HepG2 (cell line): Measurements from ENCODE around the gene CASTOR1. TPM values are rescaled to one million over a fixed set of nuclear protein-coding genes. Genes with fewer than 3 reads are reported as not detected.

ENCODE experiments used
- BRCA1 ChIP-seq: sonication (generic); formaldehyde crosslinking; IDR thresholded peaks from 2 replicates; pipeline ENCODE4 v1.4.0; 2020; ENCODE audit warnings: missing genetic modification reagents
- MTF1 ChIP-seq: sonication (generic); formaldehyde crosslinking; IDR thresholded peaks from 2 replicates; pipeline ENCODE4 v1.5.0; 2020; ENCODE audit warnings: missing genetic modification reagents
- TEAD3 ChIP-seq: optimal IDR thresholded peaks from 2 replicates; pipeline ENCODE3; 2016; ENCODE audit warnings: borderline replicate concordance
- XRCC5 ChIP-seq: fragments of 200-400 bp; formaldehyde crosslinking; optimal IDR thresholded peaks from 2 replicates; pipeline ENCODE3; 2017; ENCODE audit warnings: mild to moderate bottlenecking, low read length
- ZFY ChIP-seq: sonication (generic); formaldehyde crosslinking; IDR thresholded peaks from 2 replicates; pipeline ENCODE4 v1.4.0; 2020; ENCODE audit warnings: missing genetic modification reagents
- ZKSCAN5 ChIP-seq: sonication (generic); formaldehyde crosslinking; IDR thresholded peaks from 2 replicates; pipeline ENCODE4 v1.5.1; 2020; ENCODE audit warnings: mild to moderate bottlenecking, missing genetic modification reagents
- ZNF101 ChIP-seq: sonication (generic); formaldehyde crosslinking; IDR thresholded peaks from 2 replicates; pipeline ENCODE4 v1.4.0; 2020; ENCODE audit warnings: mild to moderate bottlenecking, low read depth, missing genetic modification reagents, borderline replicate concordance
- ZNF792 ChIP-seq: IDR thresholded peaks from 2 replicates; pipeline ENCODE4 v1.6.1; 2016
- ZNF879 ChIP-seq: sonication (generic); formaldehyde crosslinking; IDR thresholded peaks from 2 replicates; pipeline ENCODE4 v1.8.1; 2023; ENCODE audit warnings: missing genetic modification reagents
- polyA plus RNA-seq, 8 experiments: library from polyadenylated mRNA; depleted of rRNA in 3 of 8; stranded (reverse) in 7 of 8; unstranded in 1 of 8; fragments of >200 nt; fragmentation: Illumina TruSeq in 4 of 8; extraction: Trizol in 4 of 8; gene quantifications; 2 replicates each; pipeline versions ENCODE4 v1.2.1 to v1.2.3, GENCODE V29; 2011 to 2016; ENCODE audit warnings: low read depth in 4 of 8, missing spikeins in 1 of 8, mixed read lengths in 1 of 8; ENCODE audit not compliant: insufficient read depth in 1 of 8
- total RNA-seq, 5 experiments: library from RNA; depleted of rRNA; stranded (reverse); fragments of >200 nt; fragmentation: Illumina TruSeq; extraction: Trizol; gene quantifications; 2 replicates each; pipeline ENCODE4 v1.2.3, GENCODE V29; 2016; ENCODE audit warnings: low read depth in 1 of 5
- TF ChIP-seq, protein P1 (sequence below): sonication (generic); formaldehyde crosslinking; IDR thresholded peaks from 2 replicates; pipeline ENCODE4 v1.4.0; 2020; ENCODE audit warnings: missing genetic modification reagents, borderline replicate concordance
- TF ChIP-seq, protein P2 (sequence below): sonication (generic); formaldehyde crosslinking; IDR thresholded peaks from 2 replicates; pipeline ENCODE4 v1.4.0; 2020; ENCODE audit warnings: mild to moderate bottlenecking, missing genetic modification reagents
- TF ChIP-seq, protein P3 (sequence below): sonication (generic); formaldehyde crosslinking; IDR thresholded peaks from 2 replicates; pipeline ENCODE4 v1.4.0; 2020; ENCODE audit warnings: missing genetic modification reagents
- TF ChIP-seq, protein P4 (sequence below): sonication (generic); formaldehyde crosslinking; IDR thresholded peaks from 2 replicates; pipeline ENCODE4 v1.9.0; 2022; ENCODE audit warnings: low read depth, missing genetic modification reagents
- TF ChIP-seq, protein P5 (sequence below): sonication (generic); formaldehyde crosslinking; IDR thresholded peaks from 2 replicates; pipeline ENCODE4 v1.5.0; 2020; ENCODE audit warnings: mild to moderate bottlenecking, missing genetic modification reagents, moderate library complexity

The CASTOR1 gene
- total and polyA plus RNA-seq, 2 of the 13 experiments (the other 11 are each of a cell fraction or from before 2014, with no cell fraction given), result 2.6 to 4.4 TPM

DNA sequence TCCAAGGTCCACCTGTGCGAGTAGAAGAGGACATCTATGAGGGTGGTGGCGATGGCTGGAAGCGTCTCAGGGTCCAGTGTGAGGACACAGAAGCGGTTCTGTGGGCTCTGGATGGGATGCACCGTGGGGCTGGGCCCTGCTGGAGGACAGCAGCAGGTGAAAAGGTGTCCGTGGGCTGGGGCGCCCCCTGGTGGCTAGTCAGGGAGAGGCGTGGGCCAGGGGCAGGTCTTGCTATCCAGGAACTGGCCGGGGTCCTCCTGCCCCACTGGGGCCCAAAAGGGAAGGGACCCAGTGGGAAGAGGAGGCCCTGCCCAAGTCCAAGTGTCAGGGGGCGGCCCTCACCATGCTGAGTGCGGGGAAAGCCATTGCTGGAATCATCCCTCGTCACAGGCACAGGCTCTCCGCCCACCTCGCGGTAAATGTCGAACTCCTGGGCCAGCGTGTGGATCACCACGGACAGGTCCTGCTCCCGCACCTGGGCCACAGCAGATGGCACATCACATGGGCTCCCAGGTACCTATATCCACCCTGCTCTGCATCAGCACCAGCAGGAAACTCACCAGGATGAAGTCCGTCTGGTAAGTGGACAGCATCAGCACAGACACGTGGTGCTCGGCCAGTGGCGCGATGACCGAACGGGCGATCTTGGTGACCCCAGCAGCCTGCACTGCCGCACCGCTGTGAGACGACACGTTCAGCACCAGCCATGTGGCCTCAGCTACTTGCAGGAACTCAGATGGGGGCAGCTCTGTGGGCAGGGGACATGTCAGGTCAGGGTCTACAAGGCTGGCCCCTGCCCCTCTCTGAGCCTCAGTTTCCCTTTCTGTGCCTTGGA is 2.3 kb downstream of the CASTOR1 start (continued):
- TF ChIP-seq, protein P1, sequence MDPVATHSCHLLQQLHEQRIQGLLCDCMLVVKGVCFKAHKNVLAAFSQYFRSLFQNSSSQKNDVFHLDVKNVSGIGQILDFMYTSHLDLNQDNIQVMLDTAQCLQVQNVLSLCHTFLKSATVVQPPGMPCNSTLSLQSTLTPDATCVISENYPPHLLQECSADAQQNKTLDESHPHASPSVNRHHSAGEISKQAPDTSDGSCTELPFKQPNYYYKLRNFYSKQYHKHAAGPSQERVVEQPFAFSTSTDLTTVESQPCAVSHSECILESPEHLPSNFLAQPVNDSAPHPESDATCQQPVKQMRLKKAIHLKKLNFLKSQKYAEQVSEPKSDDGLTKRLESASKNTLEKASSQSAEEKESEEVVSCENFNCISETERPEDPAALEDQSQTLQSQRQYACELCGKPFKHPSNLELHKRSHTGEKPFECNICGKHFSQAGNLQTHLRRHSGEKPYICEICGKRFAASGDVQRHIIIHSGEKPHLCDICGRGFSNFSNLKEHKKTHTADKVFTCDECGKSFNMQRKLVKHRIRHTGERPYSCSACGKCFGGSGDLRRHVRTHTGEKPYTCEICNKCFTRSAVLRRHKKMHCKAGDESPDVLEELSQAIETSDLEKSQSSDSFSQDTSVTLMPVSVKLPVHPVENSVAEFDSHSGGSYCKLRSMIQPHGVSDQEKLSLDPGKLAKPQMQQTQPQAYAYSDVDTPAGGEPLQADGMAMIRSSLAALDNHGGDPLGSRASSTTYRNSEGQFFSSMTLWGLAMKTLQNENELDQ (CRISPR knock-in tag), result 0 out of 2 replicates have a peak, but pooled peaks have one; percentile 30
- TF ChIP-seq, protein P2, sequence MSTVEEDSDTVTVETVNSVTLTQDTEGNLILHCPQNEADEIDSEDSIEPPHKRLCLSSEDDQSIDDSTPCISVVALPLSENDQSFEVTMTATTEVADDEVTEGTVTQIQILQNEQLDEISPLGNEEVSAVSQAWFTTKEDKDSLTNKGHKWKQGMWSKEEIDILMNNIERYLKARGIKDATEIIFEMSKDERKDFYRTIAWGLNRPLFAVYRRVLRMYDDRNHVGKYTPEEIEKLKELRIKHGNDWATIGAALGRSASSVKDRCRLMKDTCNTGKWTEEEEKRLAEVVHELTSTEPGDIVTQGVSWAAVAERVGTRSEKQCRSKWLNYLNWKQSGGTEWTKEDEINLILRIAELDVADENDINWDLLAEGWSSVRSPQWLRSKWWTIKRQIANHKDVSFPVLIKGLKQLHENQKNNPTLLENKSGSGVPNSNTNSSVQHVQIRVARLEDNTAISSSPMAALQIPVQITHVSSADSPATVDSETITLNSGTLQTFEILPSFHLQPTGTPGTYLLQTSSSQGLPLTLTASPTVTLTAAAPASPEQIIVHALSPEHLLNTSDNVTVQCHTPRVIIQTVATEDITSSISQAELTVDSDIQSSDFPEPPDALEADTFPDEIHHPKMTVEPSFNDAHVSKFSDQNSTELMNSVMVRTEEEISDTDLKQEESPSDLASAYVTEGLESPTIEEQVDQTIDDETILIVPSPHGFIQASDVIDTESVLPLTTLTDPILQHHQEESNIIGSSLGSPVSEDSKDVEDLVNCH, result no peak
- TF ChIP-seq, protein P3, sequence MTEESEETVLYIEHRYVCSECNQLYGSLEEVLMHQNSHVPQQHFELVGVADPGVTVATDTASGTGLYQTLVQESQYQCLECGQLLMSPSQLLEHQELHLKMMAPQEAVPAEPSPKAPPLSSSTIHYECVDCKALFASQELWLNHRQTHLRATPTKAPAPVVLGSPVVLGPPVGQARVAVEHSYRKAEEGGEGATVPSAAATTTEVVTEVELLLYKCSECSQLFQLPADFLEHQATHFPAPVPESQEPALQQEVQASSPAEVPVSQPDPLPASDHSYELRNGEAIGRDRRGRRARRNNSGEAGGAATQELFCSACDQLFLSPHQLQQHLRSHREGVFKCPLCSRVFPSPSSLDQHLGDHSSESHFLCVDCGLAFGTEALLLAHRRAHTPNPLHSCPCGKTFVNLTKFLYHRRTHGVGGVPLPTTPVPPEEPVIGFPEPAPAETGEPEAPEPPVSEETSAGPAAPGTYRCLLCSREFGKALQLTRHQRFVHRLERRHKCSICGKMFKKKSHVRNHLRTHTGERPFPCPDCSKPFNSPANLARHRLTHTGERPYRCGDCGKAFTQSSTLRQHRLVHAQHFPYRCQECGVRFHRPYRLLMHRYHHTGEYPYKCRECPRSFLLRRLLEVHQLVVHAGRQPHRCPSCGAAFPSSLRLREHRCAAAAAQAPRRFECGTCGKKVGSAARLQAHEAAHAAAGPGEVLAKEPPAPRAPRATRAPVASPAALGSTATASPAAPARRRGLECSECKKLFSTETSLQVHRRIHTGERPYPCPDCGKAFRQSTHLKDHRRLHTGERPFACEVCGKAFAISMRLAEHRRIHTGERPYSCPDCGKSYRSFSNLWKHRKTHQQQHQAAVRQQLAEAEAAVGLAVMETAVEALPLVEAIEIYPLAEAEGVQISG (CRISPR knock-in tag), result 0 out of 2 replicates have a peak, but pooled peaks have one; percentile 24
- TF ChIP-seq ZNF792 (CRISPR knock-in tag) (no peak), ZKSCAN5 (CRISPR knock-in tag) (no peak), XRCC5 (peak; percentile 46), MTF1 (CRISPR knock-in tag) (no peak), ZNF101 (CRISPR knock-in tag) (no peak), BRCA1 (CRISPR knock-in tag) (no peak), TEAD3 (CRISPR knock-in tag) (peak; percentile 5), ZFY (CRISPR knock-in tag) (peak; percentile 45; the same call in 1 of the 2 replicates), ZNF879 (CRISPR knock-in tag) (no peak)
- TF ChIP-seq, protein P4, sequence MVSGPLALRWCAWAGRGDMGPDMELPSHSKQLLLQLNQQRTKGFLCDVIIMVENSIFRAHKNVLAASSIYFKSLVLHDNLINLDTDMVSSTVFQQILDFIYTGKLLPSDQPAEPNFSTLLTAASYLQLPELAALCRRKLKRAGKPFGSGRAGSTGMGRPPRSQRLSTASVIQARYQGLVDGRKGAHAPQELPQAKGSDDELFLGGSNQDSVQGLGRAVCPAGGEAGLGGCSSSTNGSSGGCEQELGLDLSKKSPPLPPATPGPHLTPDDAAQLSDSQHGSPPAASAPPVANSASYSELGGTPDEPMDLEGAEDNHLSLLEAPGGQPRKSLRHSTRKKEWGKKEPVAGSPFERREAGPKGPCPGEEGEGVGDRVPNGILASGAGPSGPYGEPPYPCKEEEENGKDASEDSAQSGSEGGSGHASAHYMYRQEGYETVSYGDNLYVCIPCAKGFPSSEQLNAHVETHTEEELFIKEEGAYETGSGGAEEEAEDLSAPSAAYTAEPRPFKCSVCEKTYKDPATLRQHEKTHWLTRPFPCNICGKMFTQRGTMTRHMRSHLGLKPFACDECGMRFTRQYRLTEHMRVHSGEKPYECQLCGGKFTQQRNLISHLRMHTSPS (CRISPR knock-in tag), result no peak
- TF ChIP-seq, protein P5, sequence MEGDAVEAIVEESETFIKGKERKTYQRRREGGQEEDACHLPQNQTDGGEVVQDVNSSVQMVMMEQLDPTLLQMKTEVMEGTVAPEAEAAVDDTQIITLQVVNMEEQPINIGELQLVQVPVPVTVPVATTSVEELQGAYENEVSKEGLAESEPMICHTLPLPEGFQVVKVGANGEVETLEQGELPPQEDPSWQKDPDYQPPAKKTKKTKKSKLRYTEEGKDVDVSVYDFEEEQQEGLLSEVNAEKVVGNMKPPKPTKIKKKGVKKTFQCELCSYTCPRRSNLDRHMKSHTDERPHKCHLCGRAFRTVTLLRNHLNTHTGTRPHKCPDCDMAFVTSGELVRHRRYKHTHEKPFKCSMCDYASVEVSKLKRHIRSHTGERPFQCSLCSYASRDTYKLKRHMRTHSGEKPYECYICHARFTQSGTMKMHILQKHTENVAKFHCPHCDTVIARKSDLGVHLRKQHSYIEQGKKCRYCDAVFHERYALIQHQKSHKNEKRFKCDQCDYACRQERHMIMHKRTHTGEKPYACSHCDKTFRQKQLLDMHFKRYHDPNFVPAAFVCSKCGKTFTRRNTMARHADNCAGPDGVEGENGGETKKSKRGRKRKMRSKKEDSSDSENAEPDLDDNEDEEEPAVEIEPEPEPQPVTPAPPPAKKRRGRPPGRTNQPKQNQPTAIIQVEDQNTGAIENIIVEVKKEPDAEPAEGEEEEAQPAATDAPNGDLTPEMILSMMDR, result peak; percentile 93
